HG02571 (cell line): ENCODE results near the gene PLAGL1.

Source experiments
- ATAC-seq: cut with Tn5 transposase; IDR thresholded peaks from one replicate; pipeline ENCODE4 v1.9.1; 2021; ENCODE audit warnings: mild to moderate bottlenecking, moderate library complexity; ENCODE audit not compliant: unreplicated experiment

PLAGL1 gene

DNA sequence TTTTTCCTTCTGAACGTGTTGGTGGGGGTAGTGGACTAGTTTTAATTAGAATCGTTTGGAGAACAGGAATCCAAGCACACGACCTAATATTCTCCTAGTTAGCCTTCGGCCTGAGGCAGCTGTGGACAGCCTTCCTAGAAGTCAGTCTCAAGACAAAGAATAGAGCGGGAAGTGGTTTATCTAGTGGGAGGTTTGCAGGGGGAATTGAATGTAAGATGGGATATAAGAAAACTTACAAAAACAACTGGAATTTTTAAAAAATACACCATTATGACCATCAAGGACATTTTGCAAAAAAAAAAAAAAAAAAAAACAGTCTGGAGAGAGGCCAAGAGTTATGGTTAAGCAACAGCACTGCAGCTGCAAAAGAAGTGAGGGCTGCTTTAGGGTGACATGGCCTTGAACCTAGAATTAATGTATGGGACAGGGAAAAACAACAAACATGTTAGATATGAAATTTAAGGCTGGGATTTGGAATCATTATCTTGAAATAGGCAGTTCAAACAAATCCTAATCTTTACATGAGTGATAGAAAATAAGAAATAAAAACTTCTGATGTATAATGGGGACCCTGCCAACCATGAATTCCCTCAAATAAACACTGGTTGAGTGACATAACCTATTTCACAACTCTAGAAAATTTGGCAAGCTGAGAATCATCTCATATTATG is 40.2 kb downstream of the PLAGL1 start:
- no peak for ATAC-seq

DNA sequence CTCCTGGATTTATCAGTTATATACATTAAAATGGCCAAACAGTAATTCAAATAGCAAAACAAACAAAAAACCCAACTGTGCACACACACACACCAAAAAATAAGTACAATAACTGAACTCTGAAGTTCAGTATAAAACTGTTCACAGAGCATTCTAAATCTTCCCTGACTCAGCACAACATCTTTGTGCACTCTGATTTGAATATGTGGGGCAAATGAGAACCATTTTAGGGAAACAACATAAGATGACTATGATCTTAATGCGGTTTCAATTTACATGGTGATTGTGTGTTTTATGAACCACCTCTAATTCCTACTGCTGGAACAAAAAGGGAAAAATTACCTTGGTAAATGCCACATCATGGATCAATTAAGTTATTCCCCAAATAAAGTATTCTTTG is 41.7 kb downstream of the PLAGL1 start:
- ATAC-seq, result no peak

DNA sequence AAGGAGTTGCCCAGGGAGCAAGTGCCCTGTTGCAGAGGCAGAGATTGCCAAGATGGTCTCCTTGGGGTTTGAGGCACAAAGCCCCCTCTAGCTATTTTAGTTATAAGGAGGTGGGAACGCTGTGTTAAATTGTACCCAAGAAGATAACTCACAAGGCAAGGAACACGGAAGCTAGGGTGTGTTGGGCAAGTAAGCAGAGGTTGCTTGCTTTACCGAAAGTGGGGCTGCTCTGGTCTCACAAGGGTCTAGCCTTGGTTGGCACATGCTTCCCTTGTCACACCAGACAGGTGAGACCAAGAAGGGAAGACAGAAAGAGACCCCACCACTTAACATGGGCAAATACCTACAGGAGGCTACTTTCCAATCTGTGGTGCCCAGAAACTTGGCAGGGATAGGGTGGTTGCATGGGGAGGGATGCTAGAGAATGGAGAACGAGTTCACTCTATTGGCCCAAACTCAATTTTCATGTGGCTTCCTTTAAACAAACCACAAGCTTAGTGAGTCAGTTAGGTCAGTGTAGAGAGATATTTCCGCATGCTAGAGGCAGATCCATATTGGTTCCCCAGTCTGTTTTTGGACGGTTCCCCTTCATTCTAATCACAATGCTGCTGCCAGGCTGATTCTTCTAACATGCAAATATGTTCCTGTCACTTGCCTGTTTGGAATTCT is 42.4 kb downstream of the PLAGL1 start:
- no peak for ATAC-seq

DNA sequence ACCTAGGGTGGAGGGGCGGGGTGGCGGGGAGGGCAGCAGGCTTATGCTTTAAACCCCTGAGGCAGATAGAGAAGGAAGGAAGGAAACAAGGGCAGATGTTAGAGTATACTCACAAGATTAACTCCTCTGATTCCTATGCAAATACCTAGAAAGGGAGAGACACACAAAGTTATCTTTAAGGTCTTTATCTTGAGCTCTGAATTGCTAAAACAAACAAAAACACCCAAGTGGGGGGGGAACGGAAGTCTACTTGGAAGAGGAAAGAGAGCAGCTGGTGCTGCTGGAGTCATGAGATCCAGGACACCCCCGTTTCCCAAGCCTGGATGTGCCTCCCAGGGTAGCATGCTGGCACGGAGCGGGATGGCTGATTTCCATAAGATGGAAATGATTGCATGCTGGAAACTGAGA is 43.4 kb downstream of the PLAGL1 start:
- no peak for ATAC-seq

DNA sequence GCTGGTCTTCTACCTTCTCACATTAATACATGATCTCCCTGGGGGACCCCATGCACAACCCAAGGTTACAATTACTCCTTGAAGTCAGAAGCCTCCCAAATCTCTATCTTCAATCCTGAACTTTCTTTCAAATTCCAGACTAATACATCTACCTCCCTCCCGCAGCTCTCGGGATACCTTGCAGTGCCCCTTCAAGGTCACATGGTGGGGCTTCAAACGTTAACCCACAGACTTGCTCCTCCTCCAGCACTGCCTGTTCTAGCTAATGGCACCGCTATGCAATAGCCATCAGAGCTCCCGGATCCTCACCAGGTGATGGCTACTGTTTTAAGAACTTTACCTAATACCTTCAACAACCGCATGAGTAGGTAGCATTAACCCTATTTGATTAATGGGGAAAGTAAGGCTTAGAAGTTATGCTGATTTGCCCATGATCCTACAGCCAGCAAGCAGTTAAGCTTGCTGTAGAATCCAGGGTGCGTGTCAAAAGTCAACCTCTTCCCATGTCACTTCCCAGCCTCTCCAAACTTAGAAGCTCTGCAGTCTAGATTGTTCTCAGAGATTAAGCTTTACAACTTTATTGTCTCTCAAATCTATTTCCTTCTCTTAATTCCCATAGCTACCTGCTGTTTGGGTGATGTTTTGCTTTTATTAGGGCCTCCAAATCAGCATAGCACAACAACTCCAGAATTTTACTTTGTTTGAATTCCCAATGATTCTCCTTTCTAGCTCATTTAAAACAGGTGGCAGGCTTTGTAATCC is 44.7 kb downstream of the PLAGL1 start:
- ATAC-seq, result no peak

DNA sequence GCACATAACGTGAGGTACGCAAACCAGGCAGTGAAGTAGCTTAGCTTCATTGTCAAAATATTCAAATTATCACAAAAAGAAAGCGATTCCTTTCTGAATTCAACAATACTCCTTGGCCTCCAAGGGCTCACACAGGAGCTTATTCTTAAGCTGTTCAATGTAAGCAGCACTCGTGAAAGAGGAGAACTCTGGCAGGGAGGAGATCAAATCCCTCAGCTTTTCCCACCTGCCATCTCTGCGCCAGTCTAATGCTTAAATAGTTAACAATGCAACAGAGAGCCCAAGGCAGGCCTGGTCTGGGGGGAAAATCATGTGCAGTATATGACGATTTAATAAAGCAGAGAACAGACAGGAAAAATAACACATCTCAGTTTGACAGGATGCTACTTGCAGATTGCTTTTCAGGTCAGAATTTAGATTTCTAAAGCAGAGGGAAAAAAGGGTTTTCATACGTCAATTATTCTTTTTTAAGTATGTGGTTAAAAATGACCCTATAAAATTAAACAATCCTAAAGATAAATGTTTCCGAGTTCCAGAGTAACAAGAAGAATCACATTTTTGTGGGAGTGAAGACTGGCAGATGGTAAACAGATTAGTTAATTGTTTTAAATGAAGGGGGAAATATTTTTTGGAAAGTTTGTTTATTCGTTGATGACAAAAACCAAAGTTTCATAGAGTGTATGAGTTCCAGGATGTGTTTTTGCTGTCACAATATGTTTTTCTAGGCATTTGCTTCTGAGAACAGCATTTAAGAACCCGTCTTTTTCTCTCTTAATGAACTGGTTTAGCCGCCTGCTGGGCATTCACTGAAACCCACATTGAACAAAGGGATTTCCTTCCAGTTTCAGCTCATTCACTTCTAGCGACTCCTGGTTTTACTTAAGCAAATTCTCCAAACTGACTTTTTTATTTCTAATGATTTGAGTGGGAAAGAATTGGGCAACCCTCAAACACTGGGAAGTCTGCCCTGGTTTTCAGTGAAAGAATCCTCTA is 45.9 kb downstream of the PLAGL1 start:
- ATAC-seq, result no peak

DNA sequence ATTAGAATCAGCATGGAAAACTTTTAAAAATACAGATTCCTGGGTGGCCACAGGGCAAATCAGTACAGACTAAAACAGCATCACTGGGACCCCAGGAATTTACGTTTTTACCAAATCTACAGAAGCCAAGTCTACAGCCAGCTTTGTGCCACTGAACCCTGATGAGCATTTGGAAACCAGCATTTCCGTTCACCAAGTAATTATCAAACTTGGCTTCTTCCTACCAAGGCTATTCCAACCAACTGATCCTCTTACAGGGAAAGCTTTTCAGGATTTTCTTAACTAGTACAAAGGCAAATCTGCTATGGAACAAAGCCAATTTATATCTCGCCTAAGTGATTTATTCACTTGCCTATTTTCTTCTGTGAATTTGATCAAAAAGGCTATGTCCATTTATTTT is 47.0 kb downstream of the PLAGL1 start:
- ATAC-seq, result no peak

DNA sequence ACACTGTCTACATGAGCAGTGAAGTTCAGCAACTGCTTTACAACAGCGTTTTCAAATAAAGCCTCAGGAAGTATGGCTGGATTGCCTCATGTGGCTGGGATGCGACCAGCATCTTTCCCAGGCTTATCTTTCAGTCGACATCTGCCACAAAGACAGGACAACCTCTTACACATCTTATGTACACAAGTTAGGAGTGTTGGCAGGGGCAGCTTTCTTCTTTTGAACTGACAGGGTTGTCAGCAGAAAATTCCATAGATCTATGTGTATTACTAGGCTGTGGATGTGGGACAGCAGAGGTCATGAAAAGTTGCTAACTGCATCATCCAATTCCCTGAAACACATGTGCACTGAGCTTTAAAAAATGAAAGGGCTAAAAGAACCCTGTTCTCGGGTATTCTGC is 48.1 kb downstream of the PLAGL1 start:
- no peak for ATAC-seq

DNA sequence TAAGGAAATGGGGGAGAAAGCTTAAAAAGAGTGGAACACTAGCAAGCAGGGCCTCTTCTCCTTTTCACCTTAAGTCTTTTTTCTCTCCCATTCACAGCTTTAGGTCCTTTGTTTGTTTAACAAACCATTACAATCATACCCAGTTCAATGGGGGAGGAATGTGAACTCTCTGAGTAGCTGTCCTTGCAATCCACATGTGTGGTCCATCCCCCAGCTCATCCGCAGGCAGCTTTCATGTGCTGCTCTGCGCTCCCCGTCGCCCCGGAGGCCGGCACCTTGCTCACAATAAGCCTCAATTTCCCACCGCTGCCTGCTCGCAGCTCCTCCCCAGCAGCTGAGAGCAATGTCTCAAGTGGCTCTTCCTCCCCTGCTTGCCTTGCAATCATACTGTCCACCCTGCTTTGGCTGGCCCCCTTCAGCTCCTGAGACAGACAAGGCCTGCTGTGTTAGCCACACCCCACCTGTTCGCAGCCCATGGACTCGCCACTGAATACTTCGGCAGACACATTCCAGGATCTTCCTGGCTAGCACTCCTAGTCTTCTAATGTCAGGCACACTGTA is 49.1 kb downstream of the PLAGL1 start:
- ATAC-seq, result no peak

DNA sequence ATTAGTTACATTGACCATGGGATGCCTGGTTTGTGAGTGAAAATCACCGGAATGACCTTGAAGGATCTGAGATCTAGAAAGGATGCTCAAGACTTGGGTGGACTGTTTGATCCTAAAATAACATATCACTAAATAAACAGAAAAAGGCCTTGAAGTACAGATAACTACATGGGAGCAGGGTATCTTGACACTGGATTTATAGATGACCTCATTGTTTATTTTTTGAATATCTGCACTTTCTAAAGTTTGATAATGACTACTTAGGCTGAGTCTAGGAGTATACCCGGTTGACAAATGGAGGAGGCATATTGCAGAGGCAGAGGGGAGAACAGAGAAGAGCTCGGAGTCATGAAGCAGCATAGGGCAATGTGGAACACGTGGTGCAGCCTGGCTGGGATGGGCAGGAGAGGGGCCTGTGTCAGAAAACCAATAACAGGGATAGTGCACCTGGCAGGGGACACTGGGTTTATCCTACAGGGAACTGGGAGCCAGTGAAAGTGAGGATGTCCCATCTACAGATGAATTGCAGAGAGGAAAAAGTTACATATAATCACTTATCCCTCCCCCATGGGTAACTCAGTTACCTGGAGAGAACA is 50.3 kb downstream of the PLAGL1 start:
- no peak for ATAC-seq

DNA sequence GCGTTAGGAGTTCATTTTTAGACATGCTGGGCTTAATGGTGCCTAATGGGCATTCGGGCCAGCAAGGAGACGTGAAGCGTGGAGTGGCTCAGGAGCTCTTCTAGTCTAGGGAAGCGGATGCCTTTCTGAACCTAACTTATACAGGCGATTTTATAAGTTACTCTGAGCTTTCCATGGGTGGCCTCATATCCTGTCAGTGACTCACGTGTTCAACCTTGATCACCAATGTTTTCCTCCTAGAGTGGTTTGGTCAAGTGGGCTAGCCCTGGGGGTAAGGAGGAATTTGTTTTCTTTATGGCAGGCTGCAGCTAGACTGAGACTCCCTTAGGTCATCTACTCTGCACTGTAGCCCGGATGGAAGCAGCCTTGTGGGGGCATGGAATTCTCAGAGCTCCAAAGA is 52.1 kb downstream of the PLAGL1 start:
- no peak for ATAC-seq

DNA sequence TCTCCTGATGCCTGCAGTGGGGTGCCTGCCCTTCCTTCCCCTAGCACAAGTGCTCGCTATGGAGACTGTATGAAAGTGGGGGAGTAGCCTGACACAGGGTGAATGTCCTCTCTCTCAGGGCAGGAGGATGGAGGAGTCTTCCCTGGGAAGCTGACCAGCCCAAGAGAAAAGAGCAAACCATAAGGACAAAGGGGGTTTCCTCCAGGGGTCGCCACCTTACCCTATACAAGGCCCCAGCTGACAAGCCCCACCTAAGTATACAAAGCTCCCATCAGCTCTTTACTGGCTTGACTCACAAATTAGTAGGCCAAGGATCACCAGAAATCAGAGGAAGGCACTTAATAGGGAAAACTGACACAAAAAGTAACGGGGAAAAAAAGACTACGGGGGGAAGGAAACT is 54.1 kb downstream of the PLAGL1 start:
- no peak for ATAC-seq

DNA sequence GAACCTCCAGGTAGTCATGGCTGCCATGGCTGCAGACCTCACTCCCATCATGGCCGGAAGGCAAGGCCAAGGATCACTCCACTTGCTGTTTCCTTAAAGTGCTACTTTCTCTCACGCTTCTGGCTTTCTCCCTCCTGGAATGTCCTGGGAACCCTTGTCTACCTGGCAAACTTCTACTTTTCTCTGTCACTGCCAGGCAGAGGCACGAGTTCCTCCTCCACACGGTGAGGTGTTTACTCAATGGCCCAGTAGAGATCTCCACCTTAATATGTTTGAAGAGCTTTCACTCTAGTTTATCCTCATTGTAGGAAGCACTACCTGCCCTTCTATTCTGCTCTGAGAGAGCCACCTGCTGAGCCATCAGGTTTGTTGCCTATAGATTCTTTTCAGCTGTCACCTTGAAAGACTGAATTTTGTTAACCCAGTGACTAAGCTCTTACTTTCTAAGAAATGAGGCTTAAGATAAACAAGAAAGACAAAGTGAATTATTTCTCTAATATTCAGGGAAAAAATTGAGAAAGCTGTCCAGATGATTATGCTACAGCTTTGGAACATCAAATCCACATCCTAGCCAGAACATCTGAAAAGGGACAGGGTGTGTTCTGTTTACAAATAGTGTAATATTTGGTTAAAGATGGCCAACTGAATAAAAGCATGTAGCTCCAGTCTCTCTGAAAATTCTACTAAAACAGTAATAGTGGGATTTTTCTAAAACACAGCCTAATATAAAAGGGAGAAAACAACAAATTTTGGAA is 54.9 kb downstream of the PLAGL1 start:
- no peak for ATAC-seq

DNA sequence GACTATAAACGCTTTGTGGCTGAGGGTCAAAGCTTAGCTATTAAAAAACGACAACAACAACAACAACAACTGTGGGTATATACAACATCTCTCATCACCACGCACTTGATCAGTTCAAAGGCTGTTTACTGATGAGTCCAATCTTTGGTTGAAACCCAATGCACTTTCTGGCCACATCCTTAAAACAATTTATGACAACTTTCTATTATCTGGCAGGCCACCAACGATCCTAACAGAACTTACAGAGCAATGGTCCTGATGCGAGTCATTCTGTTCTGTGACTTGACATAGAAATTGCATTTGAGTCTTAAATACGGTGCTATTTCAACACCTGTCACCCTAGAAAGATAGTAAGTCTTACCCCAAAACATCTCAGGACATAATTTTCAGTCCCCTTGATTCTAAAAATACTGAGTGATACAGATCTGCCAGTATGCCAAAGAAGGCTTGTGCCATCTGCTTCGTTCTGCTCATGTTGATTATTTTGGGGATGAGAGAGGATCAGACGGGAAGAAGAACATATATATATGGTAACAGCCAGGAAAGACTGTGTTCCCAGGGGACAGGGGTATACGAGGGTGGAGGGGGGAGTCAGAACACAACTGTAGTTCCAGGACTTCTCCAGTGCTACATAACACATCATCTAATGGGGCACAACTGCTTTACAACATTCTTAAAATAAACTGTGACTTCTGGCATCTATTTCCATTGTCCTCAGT is 55.8 kb downstream of the PLAGL1 start:
- no peak for ATAC-seq

DNA sequence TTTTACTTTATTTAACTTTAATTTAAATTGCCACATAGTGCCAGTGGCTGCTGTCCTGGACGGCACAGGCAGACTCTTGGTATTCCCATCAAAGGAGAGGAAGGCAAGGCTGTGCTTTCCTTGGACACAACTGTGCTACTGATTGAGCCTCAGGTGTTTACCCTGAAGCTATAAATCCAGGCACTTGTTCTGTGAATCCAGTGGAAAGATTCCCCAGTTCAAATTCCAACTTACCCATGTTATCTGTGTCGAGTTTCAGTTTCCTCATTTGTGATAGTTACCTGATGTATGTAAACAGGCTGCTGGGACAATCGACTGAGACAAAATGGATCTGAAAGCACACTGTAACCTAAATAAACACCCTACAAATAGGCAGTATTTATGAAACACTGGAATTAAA is 57.2 kb downstream of the PLAGL1 start:
- ATAC-seq, result no peak

DNA sequence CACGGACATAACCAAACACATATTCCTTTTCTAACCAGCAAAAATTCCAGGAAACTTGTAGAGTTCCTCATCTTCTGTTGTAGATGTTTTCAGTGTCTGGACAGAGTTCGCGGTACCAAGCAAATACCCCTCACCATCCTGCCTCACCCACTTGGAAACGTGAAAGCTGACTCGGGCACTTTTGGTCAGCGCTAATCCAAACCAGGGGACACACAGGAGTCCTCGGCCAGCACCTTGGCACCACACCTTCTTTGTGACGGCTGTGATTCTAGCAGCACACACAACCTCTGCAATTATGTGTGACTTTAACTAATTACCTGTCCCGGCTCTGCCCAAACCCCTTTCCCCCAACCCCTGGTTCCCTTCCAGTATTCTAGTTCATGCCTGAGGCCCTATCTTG is 58.1 kb downstream of the PLAGL1 start:
- no peak for ATAC-seq

DNA sequence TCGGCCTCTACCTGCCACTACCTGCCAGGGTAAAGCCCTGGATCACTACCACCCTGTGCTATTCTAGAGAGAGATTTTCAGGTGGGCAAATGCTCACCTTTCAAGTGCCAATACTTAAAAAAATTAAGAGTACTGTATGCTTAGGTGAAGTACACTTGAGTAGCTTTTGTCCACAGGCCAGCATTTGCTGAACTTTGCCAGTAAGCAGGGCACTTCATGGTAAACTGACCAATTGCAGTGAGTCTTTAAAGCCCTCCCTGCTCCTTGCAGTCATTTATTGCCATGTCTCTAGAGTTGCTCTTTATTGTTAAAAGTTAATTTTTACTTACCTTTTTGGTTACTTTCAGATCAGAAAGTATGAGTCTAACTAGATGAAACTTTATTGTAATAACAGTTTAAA is 58.5 kb downstream of the PLAGL1 start:
- ATAC-seq, result no peak

DNA sequence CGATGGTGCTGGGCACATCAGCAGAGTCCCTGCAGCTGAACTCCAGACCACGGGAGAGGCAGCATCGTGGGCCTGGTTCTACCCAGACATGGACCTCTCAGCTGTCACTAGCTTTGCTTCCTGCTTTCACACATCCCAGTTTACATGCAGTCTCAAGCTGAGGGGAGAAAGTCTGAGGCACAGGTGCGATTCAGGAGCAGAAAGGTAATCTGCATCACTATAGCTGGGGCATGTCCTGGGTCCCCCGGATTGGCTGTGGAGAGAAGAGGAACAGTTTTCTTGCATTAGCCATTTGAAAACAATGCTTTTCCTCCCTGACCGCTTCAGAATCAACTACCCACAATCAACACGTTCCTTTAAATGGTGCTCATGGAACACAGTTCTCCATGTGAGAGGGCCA is 59.9 kb downstream of the PLAGL1 start:
- no peak for ATAC-seq
